ENCODE measurements around the gene RNASE13.

DNA sequence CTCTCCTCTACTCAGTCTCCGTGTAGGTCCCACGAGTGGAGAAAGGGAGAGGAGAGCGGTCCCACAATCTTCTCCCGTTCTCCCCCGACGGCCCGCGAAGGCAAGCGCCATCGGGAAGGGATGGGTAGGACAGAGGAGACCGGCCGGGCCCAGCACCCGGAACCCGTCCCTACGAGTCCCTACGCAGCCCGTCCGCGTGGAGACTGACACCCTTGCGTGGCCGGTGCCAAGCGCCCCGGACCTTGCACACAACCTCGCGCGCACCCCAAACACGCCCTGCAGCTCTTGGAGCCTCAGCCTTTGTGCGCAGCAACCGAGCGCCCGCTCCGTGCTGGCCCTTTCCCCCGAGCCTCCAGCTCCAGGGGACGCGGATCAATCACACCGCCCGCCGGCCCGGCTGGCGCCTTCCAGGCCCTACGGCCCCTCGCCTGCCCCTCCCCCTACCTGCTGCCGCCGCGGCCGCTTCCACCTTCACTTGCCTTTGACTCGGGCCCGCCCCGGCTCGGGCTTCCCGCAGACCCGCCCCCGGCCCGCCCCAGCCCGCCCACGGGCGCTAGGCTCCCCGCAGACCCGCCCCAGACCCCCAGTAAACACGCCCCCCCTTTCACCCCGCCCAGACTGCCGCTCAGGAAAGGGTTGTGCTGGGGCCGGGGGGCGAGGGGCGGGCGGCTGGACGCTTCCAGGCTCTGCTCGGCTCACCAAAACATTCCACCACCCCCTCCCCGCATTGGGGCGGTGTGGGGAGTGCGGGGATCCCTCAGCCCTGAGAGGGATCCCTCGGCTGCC lies 9.8 kb downstream of the RNASE13 start, which contains the start of gene NDRG2:
- TF ChIP-seq GATA2 (IDR thresholded peaks at IDR 0.05; ENCODE audit: low read depth, low read length) (no peak), GATA3 (IDR thresholded peaks at IDR 0.05; ENCODE audit: low read depth, low read length) (no peak)

Measured in SH-SY5Y (cell line).